NB4 (cell line): Measurements from ENCODE around the gene MAN1A2.

Experiments used
- DNase-seq: peaks from one replicate; pipeline ENCODE4 v3.0.0; 2010; ENCODE audit warnings: low read depth
- H3K4me3 ChIP-seq: one replicate; pipeline ENCODE4 v1.5.1; 2011; ENCODE audit warnings: mild to moderate bottlenecking, low read depth, low read length, moderate library complexity
- CTCF ChIP-seq: IDR thresholded peaks from one replicate; pipeline ENCODE4 v1.5.1; 2012; ENCODE audit warnings: low read depth, low read length
- MAX ChIP-seq: IDR thresholded peaks from 2 replicates; pipeline ENCODE4 v1.6.1; 2011; ENCODE audit warnings: low read depth, low read length
- MYC ChIP-seq: IDR thresholded peaks from 2 replicates; pipeline ENCODE4 v1.6.1; 2011; ENCODE audit warnings: low read depth, low read length
- POLR2A ChIP-seq: IDR thresholded peaks from 2 replicates; pipeline ENCODE4 v1.6.1; 2011; ENCODE audit warnings: mild to moderate bottlenecking; ENCODE audit not compliant: insufficient read length; ENCODE audit errors: extremely low read depth

The MAN1A2 gene

GRCh38 chr1:117565745-117566455 is 198.7 kb downstream of the MAN1A2 start:
- TF ChIP-seq MAX = no peak
- TF ChIP-seq MYC = no peak
- no peak for TF ChIP-seq CTCF
- no peak for TF ChIP-seq POLR2A
- DNase-seq = no peak
- H3K4me3 ChIP-seq = no peak overlapping the region

GRCh38 chr1:117566556-117566955 is 199.3 kb downstream of the MAN1A2 start:
- no peak for DNase-seq
- TF ChIP-seq POLR2A = no peak
- no peak for TF ChIP-seq MAX
- TF ChIP-seq CTCF = no peak
- TF ChIP-seq MYC = no peak
- no peak overlapping the region for H3K4me3 ChIP-seq

- H3K4me3 ChIP-seq = no peak overlapping the region
- no peak for DNase-seq
- TF ChIP-seq CTCF (no peak), POLR2A (no peak), MYC (no peak), MAX (no peak)
Observed at GRCh38 chr1:117567435-117567834, 200.2 kb downstream of the MAN1A2 start.

GRCh38 chr1:117567976-117568375 is 200.7 kb downstream of the MAN1A2 start:
- TF ChIP-seq POLR2A (no peak), MAX (no peak), MYC (no peak), CTCF (no peak)
- no peak for DNase-seq

GRCh38 chr1:117568999-117569398 is 201.8 kb downstream of the MAN1A2 start:
- TF ChIP-seq MAX = no peak
- TF ChIP-seq MYC = no peak
- TF ChIP-seq CTCF = no peak
- TF ChIP-seq POLR2A = no peak
- no peak for DNase-seq

More at GRCh38 chr1:117567976-117568375, 200.7 kb downstream of the MAN1A2 start:
- H3K4me3 ChIP-seq = no peak overlapping the region

More at GRCh38 chr1:117568999-117569398, 201.8 kb downstream of the MAN1A2 start:
- H3K4me3 ChIP-seq = no peak overlapping the region
